Measurements from ENCODE around the gene ANHX. TPM values are rescaled to one million over a fixed set of nuclear protein-coding genes. Genes with fewer than 3 reads are reported as not detected.

The ANHX gene
- total RNA-seq, 1 experiment from 2014 or later, result not detected

GRCh38 chr12:133221241-133221640 lies 14.4 kb downstream of the ANHX start:
- no peak overlapping the region for H3K27ac ChIP-seq (ENCODE audit: low read length)
- H3K4me3 ChIP-seq (ENCODE audit: low read length), result no peak overlapping the region
- H3K36me3 ChIP-seq (ENCODE audit: insufficient read depth, low read length), result no peaks in the 10 kb centered on the region
- H4K20me1 ChIP-seq (ENCODE audit: insufficient read depth, low read depth, low read length), result no peaks in the 10 kb centered on the region
- no peak overlapping the region for H3K4me2 ChIP-seq (ENCODE audit: low read depth, low read length, poor library complexity, severe bottlenecking)
- H3K27me3 ChIP-seq (ENCODE audit: low read length), result no peaks in the 10 kb centered on the region
- no peak overlapping the region for H3K9ac ChIP-seq (ENCODE audit: low read length)
- no peaks in the 10 kb centered on the region for H3K4me1 ChIP-seq (ENCODE audit: low read length)
- no peaks in the 10 kb centered on the region for H3K79me2 ChIP-seq (ENCODE audit: low read length)
- no peak overlapping the region for H2AFZ ChIP-seq (ENCODE audit: low read length)
- no peak for DNase-seq
- peaks cover 34% of the 10 kb centered on the region for H3K9me3 ChIP-seq (ENCODE audit: low read length)
- no peaks in the 10 kb centered on the region for H3K9me2 ChIP-seq (replicated peaks; ENCODE audit: insufficient read depth, low read length)

GRCh38 chr12:133220521-133220920 lies 15.2 kb downstream of the ANHX start:
- no peaks in the 10 kb centered on the region for H3K79me2 ChIP-seq (ENCODE audit: low read length)
- H4K20me1 ChIP-seq (ENCODE audit: insufficient read depth, low read depth, low read length), result no peaks in the 10 kb centered on the region
- no peaks in the 10 kb centered on the region for H3K9me2 ChIP-seq (replicated peaks; ENCODE audit: insufficient read depth, low read length)
- H3K9me3 ChIP-seq (ENCODE audit: low read length), result peaks cover 34% of the 10 kb centered on the region
- no peak overlapping the region for H2AFZ ChIP-seq (ENCODE audit: low read length)
- H3K4me2 ChIP-seq (ENCODE audit: low read depth, low read length, poor library complexity, severe bottlenecking), result no peak overlapping the region
- H3K27me3 ChIP-seq (ENCODE audit: low read length), result no peaks in the 10 kb centered on the region
- no peaks in the 10 kb centered on the region for H3K4me1 ChIP-seq (ENCODE audit: low read length)
- no peak overlapping the region for H3K9ac ChIP-seq (ENCODE audit: low read length)
- H3K27ac ChIP-seq (ENCODE audit: low read length), result no peak overlapping the region
- DNase-seq, result no peak
- no peak overlapping the region for H3K4me3 ChIP-seq (ENCODE audit: low read length)
- H3K36me3 ChIP-seq (ENCODE audit: insufficient read depth, low read length), result no peaks in the 10 kb centered on the region

- H3K27ac ChIP-seq (ENCODE audit: low read length), result no peak overlapping the region
- H4K20me1 ChIP-seq (ENCODE audit: insufficient read depth, low read depth, low read length), result no peaks in the 10 kb centered on the region
- no peak for DNase-seq
Measured at GRCh38 chr12:133217219-133217618, 18.5 kb downstream of the ANHX start.

DNA sequence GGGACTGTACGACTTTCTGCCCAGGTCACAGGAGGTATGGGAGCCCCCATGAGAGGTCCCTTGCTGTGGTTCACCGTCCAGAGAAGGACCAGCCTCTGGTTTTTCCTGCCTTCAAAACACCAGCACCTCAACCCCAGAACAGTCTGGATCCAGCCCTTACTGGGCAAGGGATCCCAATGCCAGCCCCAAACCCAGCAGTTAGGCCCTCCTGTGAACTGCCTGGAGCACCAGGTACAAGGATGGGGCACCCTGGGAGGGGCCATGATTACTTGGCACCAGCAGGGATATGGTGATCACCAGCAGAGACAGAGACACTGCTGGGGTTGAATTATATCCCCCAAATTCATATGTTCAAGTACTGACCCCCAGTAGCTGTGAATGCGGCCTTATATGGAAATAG lies 20.0 kb downstream of the ANHX start:
- Histone ChIP-seq H3K4me2 (ENCODE audit: low read depth, low read length, poor library complexity, severe bottlenecking) (no peak overlapping the region), H3K79me2 (ENCODE audit: low read length) (no peaks in the 10 kb centered on the region), H3K9me3 (ENCODE audit: low read length) (peaks cover 43% of the 10 kb centered on the region), H3K36me3 (ENCODE audit: insufficient read depth, low read length) (no peaks in the 10 kb centered on the region), H3K27ac (ENCODE audit: low read length) (no peak overlapping the region), H3K9me2 (replicated peaks; ENCODE audit: insufficient read depth, low read length) (no peaks in the 10 kb centered on the region), H3K4me3 (ENCODE audit: low read length) (no peak overlapping the region), H2AFZ (ENCODE audit: low read length) (no peak overlapping the region), H3K9ac (ENCODE audit: low read length) (no peak overlapping the region), H3K27me3 (ENCODE audit: low read length) (no peaks in the 10 kb centered on the region), H3K4me1 (ENCODE audit: low read length) (no peaks in the 10 kb centered on the region), H4K20me1 (ENCODE audit: insufficient read depth, low read depth, low read length) (no peaks in the 10 kb centered on the region)
- DNase-seq, result no peak

More at GRCh38 chr12:133217219-133217618, 18.5 kb downstream of the ANHX start:
- H3K9me2 ChIP-seq (replicated peaks; ENCODE audit: insufficient read depth, low read length), result no peaks in the 10 kb centered on the region
- H3K4me2 ChIP-seq (ENCODE audit: low read depth, low read length, poor library complexity, severe bottlenecking), result no peak overlapping the region
- no peak overlapping the region for H3K9ac ChIP-seq (ENCODE audit: low read length)
- H3K4me1 ChIP-seq (ENCODE audit: low read length), result no peaks in the 10 kb centered on the region
- peaks cover 46% of the 10 kb centered on the region for H3K9me3 ChIP-seq (ENCODE audit: low read length)
- H2AFZ ChIP-seq (ENCODE audit: low read length), result no peak overlapping the region
- no peak overlapping the region for H3K4me3 ChIP-seq (ENCODE audit: low read length)
- H3K36me3 ChIP-seq (ENCODE audit: insufficient read depth, low read length), result no peaks in the 10 kb centered on the region
- H3K27me3 ChIP-seq (ENCODE audit: low read length), result no peaks in the 10 kb centered on the region
- H3K79me2 ChIP-seq (ENCODE audit: low read length), result no peaks in the 10 kb centered on the region

- Histone ChIP-seq H3K9me3 (ENCODE audit: low read length) (peaks cover 68% of the 10 kb centered on the region), H2AFZ (ENCODE audit: low read length) (no peak overlapping the region), H3K36me3 (ENCODE audit: insufficient read depth, low read length) (peaks cover 30% of the 10 kb centered on the region), H4K20me1 (ENCODE audit: insufficient read depth, low read depth, low read length) (no peaks in the 10 kb centered on the region), H3K4me3 (ENCODE audit: low read length) (no peak overlapping the region), H3K27ac (ENCODE audit: low read length) (no peak overlapping the region), H3K4me1 (ENCODE audit: low read length) (no peaks in the 10 kb centered on the region), H3K9me2 (replicated peaks; ENCODE audit: insufficient read depth, low read length) (no peaks in the 10 kb centered on the region), H3K9ac (ENCODE audit: low read length) (no peak overlapping the region), H3K4me2 (ENCODE audit: low read depth, low read length, poor library complexity, severe bottlenecking) (no peak overlapping the region), H3K27me3 (ENCODE audit: low read length) (no peaks in the 10 kb centered on the region), H3K79me2 (ENCODE audit: low read length) (no peaks in the 10 kb centered on the region)
- no peak for DNase-seq
Measured at GRCh38 chr12:133206390-133206789, 29.3 kb downstream of the ANHX start.

DNA sequence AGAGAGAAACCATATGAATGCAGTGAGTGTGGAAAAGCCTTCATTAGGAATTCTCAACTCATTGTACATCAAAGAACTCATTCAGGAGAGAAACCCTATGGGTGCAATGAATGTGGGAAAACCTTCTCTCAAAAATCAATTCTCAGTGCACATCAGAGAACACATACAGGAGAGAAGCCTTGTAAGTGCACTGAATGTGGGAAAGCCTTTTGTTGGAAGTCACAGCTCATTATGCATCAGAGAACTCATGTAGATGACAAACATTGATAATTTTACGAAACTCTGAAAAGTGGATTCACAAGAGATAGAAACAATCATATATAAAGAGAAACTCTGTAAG lies 31.4 kb downstream of the ANHX start:
- no peaks in the 10 kb centered on the region for H3K79me2 ChIP-seq (ENCODE audit: low read length)
- no peak overlapping the region for H3K9ac ChIP-seq (ENCODE audit: low read length)
- H3K27ac ChIP-seq (ENCODE audit: low read length), result no peak overlapping the region
- peaks cover 69% of the 10 kb centered on the region for H3K9me3 ChIP-seq (ENCODE audit: low read length)
- no peak overlapping the region for H2AFZ ChIP-seq (ENCODE audit: low read length)
- no peak overlapping the region for H3K4me2 ChIP-seq (ENCODE audit: low read depth, low read length, poor library complexity, severe bottlenecking)
- H3K27me3 ChIP-seq (ENCODE audit: low read length), result no peaks in the 10 kb centered on the region
- no peaks in the 10 kb centered on the region for H3K9me2 ChIP-seq (replicated peaks; ENCODE audit: insufficient read depth, low read length)
- DNase-seq, result no peak
- H4K20me1 ChIP-seq (ENCODE audit: insufficient read depth, low read depth, low read length), result no peaks in the 10 kb centered on the region
- no peaks in the 10 kb centered on the region for H3K4me1 ChIP-seq (ENCODE audit: low read length)
- H3K36me3 ChIP-seq (ENCODE audit: insufficient read depth, low read length), result peaks cover 41% of the 10 kb centered on the region
- H3K4me3 ChIP-seq (ENCODE audit: low read length), result peak overlapping the region; percentile 19; the same call in 1 of the 2 replicates

DNA sequence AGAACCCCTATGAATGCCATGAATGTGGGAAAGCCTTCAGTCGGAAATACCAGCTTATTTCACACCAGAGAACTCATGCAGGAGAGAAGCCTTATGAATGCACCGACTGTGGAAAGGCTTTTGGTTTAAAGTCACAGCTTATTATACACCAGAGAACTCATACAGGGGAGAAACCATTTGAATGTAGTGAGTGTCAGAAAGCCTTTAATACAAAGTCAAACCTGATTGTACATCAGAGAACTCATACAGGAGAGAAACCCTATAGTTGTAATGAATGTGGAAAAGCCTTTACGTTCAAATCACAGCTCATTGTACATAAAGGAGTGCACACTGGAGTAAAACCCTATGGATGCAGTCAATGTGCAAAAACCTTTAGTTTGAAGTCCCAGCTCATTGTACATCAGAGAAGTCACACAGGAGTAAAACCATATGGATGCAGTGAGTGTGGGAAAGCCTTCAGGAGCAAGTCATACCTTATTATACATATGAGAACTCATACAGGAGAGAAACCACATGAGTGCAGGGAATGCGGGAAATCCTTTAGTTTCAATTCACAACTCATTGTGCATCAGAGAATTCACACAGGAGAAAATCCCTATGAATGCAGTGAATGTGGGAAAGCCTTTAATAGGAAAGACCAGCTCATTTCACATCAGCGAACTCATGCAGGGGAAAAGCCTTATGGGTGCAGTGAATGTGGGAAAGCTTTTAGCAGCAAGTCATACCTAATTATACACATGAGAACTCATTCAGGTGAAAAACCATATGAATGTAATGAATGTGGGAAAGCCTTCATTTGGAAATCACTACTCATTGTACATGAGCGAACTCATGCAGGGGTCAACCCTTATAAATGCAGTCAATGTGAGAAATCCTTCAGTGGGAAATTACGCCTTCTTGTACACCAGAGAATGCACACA lies 32.1 kb downstream of the ANHX start:
- Histone ChIP-seq H3K36me3 (ENCODE audit: insufficient read depth, low read length) (peaks cover 41% of the 10 kb centered on the region), H4K20me1 (ENCODE audit: insufficient read depth, low read depth, low read length) (no peaks in the 10 kb centered on the region), H2AFZ (ENCODE audit: low read length) (no peak overlapping the region), H3K79me2 (ENCODE audit: low read length) (no peaks in the 10 kb centered on the region), H3K27me3 (ENCODE audit: low read length) (no peaks in the 10 kb centered on the region), H3K9me3 (ENCODE audit: low read length) (peaks cover 68% of the 10 kb centered on the region), H3K9ac (ENCODE audit: low read length) (no peak overlapping the region), H3K27ac (ENCODE audit: low read length) (no peak overlapping the region), H3K4me2 (ENCODE audit: low read depth, low read length, poor library complexity, severe bottlenecking) (no peak overlapping the region), H3K9me2 (replicated peaks; ENCODE audit: insufficient read depth, low read length) (no peaks in the 10 kb centered on the region), H3K4me1 (ENCODE audit: low read length) (no peaks in the 10 kb centered on the region), H3K4me3 (ENCODE audit: low read length) (peak overlapping the region; percentile 19; the same call in 1 of the 2 replicates)
- DNase-seq, result no peak

DNA sequence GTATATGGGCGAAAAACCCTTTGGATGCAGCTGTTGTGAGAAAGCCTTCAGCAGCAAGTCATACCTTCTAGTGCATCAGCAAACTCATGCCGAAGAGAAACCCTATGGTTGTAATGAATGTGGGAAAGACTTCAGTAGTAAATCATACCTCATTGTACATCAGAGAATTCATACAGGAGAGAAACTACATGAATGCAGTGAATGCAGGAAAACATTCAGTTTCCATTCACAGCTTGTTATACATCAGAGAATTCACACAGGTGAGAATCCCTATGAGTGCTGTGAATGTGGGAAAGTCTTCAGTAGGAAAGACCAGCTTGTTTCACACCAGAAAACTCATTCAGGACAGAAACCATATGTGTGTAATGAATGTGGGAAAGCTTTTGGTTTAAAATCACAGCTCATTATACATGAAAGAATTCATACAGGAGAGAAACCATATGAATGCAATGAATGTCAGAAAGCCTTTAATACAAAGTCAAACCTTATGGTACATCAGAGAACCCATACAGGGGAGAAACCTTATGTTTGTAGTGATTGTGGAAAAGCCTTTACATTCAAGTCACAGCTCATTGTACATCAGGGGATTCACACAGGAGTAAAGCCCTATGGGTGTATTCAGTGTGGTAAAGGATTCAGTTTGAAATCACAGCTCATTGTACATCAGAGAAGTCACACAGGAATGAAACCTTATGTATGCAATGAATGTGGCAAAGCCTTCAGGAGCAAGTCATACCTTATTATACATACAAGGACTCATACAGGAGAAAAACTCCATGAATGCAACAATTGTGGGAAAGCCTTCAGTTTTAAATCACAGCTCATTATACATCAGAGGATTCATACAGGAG lies 33.0 kb downstream of the ANHX start:
- Histone ChIP-seq H3K27ac (ENCODE audit: low read length) (no peak overlapping the region), H4K20me1 (ENCODE audit: insufficient read depth, low read depth, low read length) (no peaks in the 10 kb centered on the region), H3K4me3 (ENCODE audit: low read length) (peak overlapping the region; percentile 8; the same call in 1 of the 2 replicates), H3K9me2 (replicated peaks; ENCODE audit: insufficient read depth, low read length) (no peaks in the 10 kb centered on the region), H3K27me3 (ENCODE audit: low read length) (no peaks in the 10 kb centered on the region), H2AFZ (ENCODE audit: low read length) (no peak overlapping the region), H3K4me2 (ENCODE audit: low read depth, low read length, poor library complexity, severe bottlenecking) (no peak overlapping the region), H3K36me3 (ENCODE audit: insufficient read depth, low read length) (peaks cover 41% of the 10 kb centered on the region), H3K4me1 (ENCODE audit: low read length) (no peaks in the 10 kb centered on the region), H3K79me2 (ENCODE audit: low read length) (no peaks in the 10 kb centered on the region), H3K9ac (ENCODE audit: low read length) (no peak overlapping the region), H3K9me3 (ENCODE audit: low read length) (peaks cover 64% of the 10 kb centered on the region)
- DNase-seq, result no peak

All from Karpas-422 (cell line).